ENCODE measurements around the gene SCCPDH. TPM values are rescaled to one million over a fixed set of nuclear protein-coding genes. Genes with fewer than 3 reads are reported as not detected.
"Not testable (repeated sequence)": the region's sequence is repeated elsewhere in the genome, so short reads cannot be mapped to it uniquely, and the experiment has no call there.

SCCPDH gene
- total RNA-seq, 1 donor from 2014 or later, result 9.3 TPM

DNA sequence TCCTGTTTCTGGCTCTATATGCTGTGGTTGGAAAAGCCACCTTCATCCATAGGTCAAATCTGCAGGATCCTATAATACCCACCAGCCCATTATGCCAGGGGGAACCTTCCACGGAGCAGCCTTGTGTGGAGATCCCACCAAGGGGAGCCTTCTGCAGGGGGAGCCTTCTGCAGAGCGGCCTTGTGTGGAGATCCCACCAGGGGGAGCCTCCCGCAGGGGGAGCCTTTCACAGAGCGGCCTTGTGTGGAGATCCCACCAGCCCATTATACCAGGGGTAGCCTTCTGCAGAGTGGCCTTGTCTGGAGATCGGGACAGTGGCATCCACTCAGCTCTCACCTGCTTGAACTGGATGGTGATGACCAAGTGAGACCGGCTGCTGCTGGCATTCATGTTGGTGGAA is 85.3 kb downstream of the SCCPDH start:
- no peak overlapping the region for H3K27ac Mint-ChIP-seq
- TF ChIP-seq, protein P1, sequence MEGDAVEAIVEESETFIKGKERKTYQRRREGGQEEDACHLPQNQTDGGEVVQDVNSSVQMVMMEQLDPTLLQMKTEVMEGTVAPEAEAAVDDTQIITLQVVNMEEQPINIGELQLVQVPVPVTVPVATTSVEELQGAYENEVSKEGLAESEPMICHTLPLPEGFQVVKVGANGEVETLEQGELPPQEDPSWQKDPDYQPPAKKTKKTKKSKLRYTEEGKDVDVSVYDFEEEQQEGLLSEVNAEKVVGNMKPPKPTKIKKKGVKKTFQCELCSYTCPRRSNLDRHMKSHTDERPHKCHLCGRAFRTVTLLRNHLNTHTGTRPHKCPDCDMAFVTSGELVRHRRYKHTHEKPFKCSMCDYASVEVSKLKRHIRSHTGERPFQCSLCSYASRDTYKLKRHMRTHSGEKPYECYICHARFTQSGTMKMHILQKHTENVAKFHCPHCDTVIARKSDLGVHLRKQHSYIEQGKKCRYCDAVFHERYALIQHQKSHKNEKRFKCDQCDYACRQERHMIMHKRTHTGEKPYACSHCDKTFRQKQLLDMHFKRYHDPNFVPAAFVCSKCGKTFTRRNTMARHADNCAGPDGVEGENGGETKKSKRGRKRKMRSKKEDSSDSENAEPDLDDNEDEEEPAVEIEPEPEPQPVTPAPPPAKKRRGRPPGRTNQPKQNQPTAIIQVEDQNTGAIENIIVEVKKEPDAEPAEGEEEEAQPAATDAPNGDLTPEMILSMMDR (IDR thresholded peaks at IDR 0.05), result no peak
- no peaks in the 10 kb centered on the region for H3K27me3 Mint-ChIP-seq
- no peaks in the 10 kb centered on the region for H3K9me3 Mint-ChIP-seq
- intact Hi-C loops (cut with micrococcal nuclease), result no loop called here
- no peaks in the 10 kb centered on the region for H3K36me3 Mint-ChIP-seq (ENCODE audit: low read depth)
- ChIA-PET POLR2A (no interaction called here), CTCF (no interaction called here)
- H3K4me3 Mint-ChIP-seq, result no peak overlapping the region
- DNase-seq (no peak), ATAC-seq (ENCODE audit: low read depth) (no peak)
- H3K4me1 Mint-ChIP-seq, result no peaks in the 10 kb centered on the region

GRCh38 chr1:246811985-246812384 is 87.8 kb downstream of the SCCPDH start:
- H3K27me3 Mint-ChIP-seq, result peaks cover 6% of the 10 kb centered on the region
- ATAC-seq (ENCODE audit: low read depth), result no peak
- CTCF ChIA-PET, result no interaction called here

DNA sequence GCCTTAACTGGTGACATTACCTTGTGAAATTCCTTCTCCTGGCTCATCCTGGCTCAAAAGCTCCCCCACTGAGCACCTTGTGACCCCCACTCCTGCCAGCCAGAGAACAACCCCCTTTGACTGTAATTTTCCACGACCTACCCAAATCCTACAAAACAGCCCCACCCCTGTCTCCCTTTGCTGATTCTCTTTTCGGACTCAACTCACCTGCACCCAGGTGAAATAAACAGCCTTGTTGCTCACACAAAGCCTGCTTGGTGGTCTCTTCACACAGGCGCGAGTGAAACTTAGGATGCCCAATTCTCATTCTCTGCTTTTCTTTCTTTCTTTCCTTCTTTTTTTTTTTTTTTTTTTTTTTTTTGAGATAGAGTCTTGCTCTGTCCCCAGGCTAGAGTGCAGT is 89.1 kb downstream of the SCCPDH start:
- H3K4me3 Mint-ChIP-seq; H3K27ac Mint-ChIP-seq; intact Hi-C loops (cut with micrococcal nuclease); H3K9me3 Mint-ChIP-seq; CTCF ChIA-PET; POLR2A ChIA-PET; H3K4me1 Mint-ChIP-seq; H3K27me3 Mint-ChIP-seq; H3K36me3 Mint-ChIP-seq (ENCODE audit: low read depth); ATAC-seq (ENCODE audit: low read depth); DNase-seq: not testable (repeated sequence)

More at GRCh38 chr1:246811985-246812384, 87.8 kb downstream of the SCCPDH start:
- Mint-ChIP-seq H3K4me3 (no peak overlapping the region), H3K27ac (no peak overlapping the region), H3K9me3 (no peaks in the 10 kb centered on the region), H3K36me3 (ENCODE audit: low read depth) (no peaks in the 10 kb centered on the region), H3K4me1 (no peaks in the 10 kb centered on the region)
- TF ChIP-seq, protein P1 (IDR thresholded peaks at IDR 0.05), result no peak
- POLR2A ChIA-PET, result no interaction called here
- intact Hi-C loops (cut with micrococcal nuclease), result no loop called here
- no peak for DNase-seq

DNA sequence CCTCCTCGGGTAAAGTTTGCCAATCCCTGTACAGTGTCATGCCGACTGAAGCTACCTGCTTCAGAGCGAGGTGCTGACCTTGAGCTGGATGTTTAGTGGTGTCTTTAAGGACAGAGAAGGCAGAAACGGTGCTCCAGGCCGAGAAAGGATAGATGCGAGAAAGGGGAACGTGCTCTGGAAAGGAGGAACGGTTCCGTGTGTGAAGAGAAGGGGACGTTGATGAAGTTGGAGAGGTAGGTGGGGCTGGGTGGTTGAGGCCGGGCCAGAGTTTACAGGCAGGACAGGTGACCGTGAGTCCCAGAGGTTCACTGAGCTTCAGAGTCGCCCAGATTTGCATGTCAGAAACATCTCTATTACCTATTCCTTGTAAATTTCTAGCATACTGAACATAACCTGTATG is 90.7 kb downstream of the SCCPDH start:
- ATAC-seq (ENCODE audit: low read depth), result no peak
- no peak overlapping the region for H3K4me3 Mint-ChIP-seq
- POLR2A ChIA-PET, result no interaction called here
- no peaks in the 10 kb centered on the region for H3K9me3 Mint-ChIP-seq
- intact Hi-C loops (cut with micrococcal nuclease), result no loop called here
- CTCF ChIA-PET, result no interaction called here
- no peaks in the 10 kb centered on the region for H3K36me3 Mint-ChIP-seq (ENCODE audit: low read depth)
- no peaks in the 10 kb centered on the region for H3K4me1 Mint-ChIP-seq
- no peak for DNase-seq
- TF ChIP-seq, protein P1 (IDR thresholded peaks at IDR 0.05), result no peak
- H3K27ac Mint-ChIP-seq, result no peak overlapping the region
- peaks cover 6% of the 10 kb centered on the region for H3K27me3 Mint-ChIP-seq

- intact Hi-C loops (cut with micrococcal nuclease), result no loop called here
- ATAC-seq (ENCODE audit: low read depth) (no peak), DNase-seq (no peak)
- ChIA-PET CTCF (no interaction called here), POLR2A (no interaction called here)
- Mint-ChIP-seq H3K4me1 (no peaks in the 10 kb centered on the region), H3K36me3 (ENCODE audit: low read depth) (no peaks in the 10 kb centered on the region), H3K27me3 (peaks cover 8% of the 10 kb centered on the region), H3K27ac (no peak overlapping the region), H3K9me3 (no peaks in the 10 kb centered on the region), H3K4me3 (no peak overlapping the region)
- TF ChIP-seq, protein P1 (IDR thresholded peaks at IDR 0.05), result no peak
These were observed 91.6 kb downstream of the SCCPDH start for GRCh38 chr1:246815693-246816270.

Other genes with a start within 250 kb of the SCCPDH start
- gene SMYD3, start 217.1 kb upstream of the SCCPDH start, total RNA-seq, result 18.3 and 20.8 TPM in 2 replicates
- 15.9 and 18.3 TPM in 2 replicates for gene TFB2M, start 158.1 kb upstream of the SCCPDH start, total RNA-seq
- gene CNST, start 158.0 kb upstream of the SCCPDH start, total RNA-seq, result 30.2 and 35.2 TPM in 2 replicates
- 25.3 and 31.3 TPM in 2 replicates for gene AHCTF1, start 207.5 kb downstream of the SCCPDH start, total RNA-seq

All from activated B cell treated with CpG ODN at 0.5 μM for 24 hours (primary cell).